K562 (cell line): ENCODE results near the gene DHCR7. TPM values are rescaled to one million over a fixed set of nuclear protein-coding genes. Genes with fewer than 3 reads are reported as not detected.

ENCODE experiments used
- ATAC-seq: fragments of 200-7000 bp; cut with Tn5 transposase; 3 replicates; pipeline ENCODE4 v1.9.1; 2020; ENCODE audit warnings: moderate library complexity
- BruUV-seq: library from RNA; stranded (reverse); fragments of 400-500 nt; replicated peaks from 2 replicates; lab custom pipeline; 2021; lab: Mats Ljungman, UMichigan
- CTCF ChIA-PET: fragments of 300-600 bp; formaldehyde crosslinking; extraction: SDS; loops from one replicate; lab custom pipeline; 2021; ENCODE audit warnings: low intra/inter-chr PET ratio; lab: Yijun Ruan, JAX
- POLR2A ChIA-PET: fragments of 300-600, 350-650 bp; sonication (Branson Sonifier 250); formaldehyde crosslinking; extraction: SDS; loops from one replicate; lab custom pipeline; 2021; ENCODE audit warnings: antibody characterized with exemption, inconsistent platforms; lab: Yijun Ruan, JAX
- DNase-seq, 4 experiments: peaks; one replicate each; pipeline versions ENCODE4 v3.0.0 to v3.0.0-alpha.2; 2011 to 2018; ENCODE audit warnings: low spot score in 3 of 4, mixed read lengths in 3 of 4; ENCODE audit errors: extremely low read depth in 1 of 4
- FAIRE-seq: peaks from 2 replicates; lab custom pipeline; 2011; peaks lifted over from hg19 to GRCh38; lab: Jason Lieb, UNC
- H2AFZ ChIP-seq: 2 replicates; pipeline ENCODE4 v1.6.0; 2011; ENCODE audit warnings: low read depth, low read length, control low read depth, inconsistent platforms
- H3K27ac ChIP-seq: fragments of 200-600 bp; 3 replicates; pipeline ENCODE4 v1.8.0; 2011; ENCODE audit warnings: low read depth, mild to moderate bottlenecking, control low read depth, inconsistent platforms, low read length, moderate library complexity, mixed read lengths; ENCODE audit errors: extremely low read depth
- H3K27me3 ChIP-seq, 2 experiments: fragments of 300-600 bp in 1 of 2; 2 replicates in 1 of 2; 3 replicates in 1 of 2; pipeline versions ENCODE4 v1.6.0 to v1.8.0; 2011; ENCODE audit warnings: inconsistent platforms in 2 of 2, low read length in 2 of 2, mild to moderate bottlenecking in 1 of 2, mixed read lengths in 1 of 2, moderate library complexity in 1 of 2; ENCODE audit not compliant: control insufficient read depth in 2 of 2, insufficient read depth in 2 of 2
- H3K36me3 ChIP-seq: fragments of 300-600 bp; 3 replicates; pipeline ENCODE4 v1.8.0; 2011; ENCODE audit warnings: mild to moderate bottlenecking, low read length, inconsistent platforms; ENCODE audit not compliant: control insufficient read depth, insufficient read depth
- H3K4me1 ChIP-seq, 2 experiments: fragments of 200-600 bp in 1 of 2; replicated peaks in 1 of 2; 2 replicates in 1 of 2; 3 replicates in 1 of 2; pipeline versions ENCODE4 v1.5.1 to v1.8.0; 2011; ENCODE audit warnings: inconsistent platforms in 2 of 2, low read length in 2 of 2, mild to moderate bottlenecking in 1 of 2, mixed read lengths in 1 of 2, moderate library complexity in 1 of 2; ENCODE audit not compliant: control insufficient read depth in 2 of 2, insufficient read depth in 2 of 2
- H3K4me2 ChIP-seq: 2 replicates; pipeline ENCODE4 v1.6.1; 2011; ENCODE audit warnings: low read length, control low read depth, inconsistent platforms, mixed read lengths; ENCODE audit not compliant: insufficient read depth
- H3K4me3 ChIP-seq: fragments of 200-600 bp; sonication (generic), shearing (Covaris generic); 2 replicates; pipeline ENCODE4 v1.5.1; 2016; ENCODE audit warnings: control low read depth, inconsistent platforms
- H3K79me2 ChIP-seq: fragments of 200-600 bp; 3 replicates; pipeline ENCODE4 v1.8.0; 2011; ENCODE audit warnings: low read length, inconsistent platforms; ENCODE audit not compliant: control insufficient read depth, insufficient read depth
- H3K9ac ChIP-seq, 2 experiments: 2 replicates each; pipeline versions ENCODE4 v1.6.0 to v1.6.1; 2011; ENCODE audit warnings: low read depth in 2 of 2, low read length in 2 of 2, control low read depth in 1 of 2, inconsistent platforms in 1 of 2, mild to moderate bottlenecking in 1 of 2, mixed read lengths in 1 of 2; ENCODE audit not compliant: insufficient read depth in 1 of 2
- H3K9me1 ChIP-seq: one replicate; pipeline ENCODE4 v1.6.0; 2011; ENCODE audit warnings: inconsistent platforms, mild to moderate bottlenecking, low read length, moderate library complexity; ENCODE audit not compliant: control insufficient read depth, insufficient read depth
- H3K9me3 ChIP-seq: replicated peaks from 2 replicates; pipeline ENCODE4 v1.5.1; 2011; ENCODE audit warnings: low read depth, low read length, inconsistent platforms; ENCODE audit not compliant: control insufficient read depth, insufficient read depth
- H4K20me1 ChIP-seq: replicated peaks from 2 replicates; pipeline ENCODE4 v1.6.1; 2011; ENCODE audit warnings: low read length, inconsistent platforms, mixed read lengths; ENCODE audit not compliant: control insufficient read depth, insufficient read depth
- ETV6 ChIP-seq, 3 experiments: fragments of 150-350 bp in 1 of 3; sonication (generic) in 1 of 3; formaldehyde crosslinking in 1 of 3; IDR thresholded peaks; 2 replicates each; pipeline versions ENCODE4 v1.6.1 to v1.8.0; 2014 to 2022; ENCODE audit warnings: borderline replicate concordance in 2 of 3, low read depth in 2 of 3, antibody characterized with exemption in 1 of 3, low read length in 1 of 3, mild to moderate bottlenecking in 1 of 3, missing genetic modification reagents in 1 of 3
- HMG20B ChIP-seq: fragments of 250-450 bp; sonication (Bioruptor Pico); IDR thresholded peaks from 2 replicates; pipeline ENCODE4 v1.5.0; 2021; ENCODE audit warnings: mild to moderate bottlenecking
- SRF ChIP-seq, 2 experiments: fragments of 250-450, 450-650 bp in 1 of 2; sonication (Bioruptor Pico) in 1 of 2; sonication (generic) in 1 of 2; formaldehyde crosslinking; IDR thresholded peaks; 2 replicates each; pipeline versions ENCODE4 v1.5.0 to v1.5.1; 2020 to 2022; ENCODE audit warnings: mild to moderate bottlenecking in 1 of 2, missing genetic modification reagents in 1 of 2
- WGBS: fragments of 100-300 bp; shearing (Covaris generic); methylation state at CpG from one replicate; pipeline ENCODE4 v1.1.6; 2016; ENCODE audit warnings: low coverage, mixed read lengths; ENCODE audit not compliant: insufficient coverage; ENCODE audit errors: missing lambda C conversion rate; 5-methylcytosine and 5-hydroxymethylcytosine counted together
- in situ Hi-C: fragments of 300-500 bp; cut with MboI; formaldehyde crosslinking; loops from 4 replicates; pipeline ENCODE4 v1.15.0; 2018; ENCODE audit warnings: inconsistent platforms, mixed read lengths
- intact Hi-C: fragments of 100-400 bp; cut with micrococcal nuclease; formaldehyde crosslinking; loops from 2 replicates; pipeline ENCODE4 v1.14.2; 2022
- polyA plus RNA-seq, 8 experiments: library from polyadenylated mRNA; depleted of rRNA in 4 of 8; stranded (reverse) in 5 of 8; unstranded in 3 of 8; fragments of >200 nt; fragmentation: Nextera tagmentation in 2 of 8; fragmentation: Illumina TruSeq in 1 of 8; extraction: Ambion mirVana in 2 of 8; extraction: Trizol in 1 of 8; gene quantifications; 2 replicates each; pipeline versions ENCODE4 v1.2.1 to v1.2.3, GENCODE V29; 2011 to 2014; ENCODE audit warnings: inconsistent platforms in 1 of 8, missing spikeins in 1 of 8
- total RNA-seq, 7 experiments: library from RNA; depleted of rRNA in 6 of 7; stranded (reverse); fragments of >200 nt in 6 of 7; fragmentation: Illumina TruSeq in 2 of 7; extraction: Trizol in 2 of 7; gene quantifications; 2 replicates each; pipeline versions ENCODE4 v1.2.1 to v1.2.3, GENCODE V29; 2011 to 2021; ENCODE audit warnings: low replicate concordance in 1 of 7
- TF ChIP-seq, protein P1 (sequence below), 2 experiments: IDR thresholded peaks; 2 replicates each; pipeline ENCODE4 v1.6.1; 2012; ENCODE audit warnings: improper control_type of control experiment in 2 of 2, low read depth in 2 of 2, low read length in 2 of 2, borderline replicate concordance in 1 of 2
- TF ChIP-seq, protein P2 (sequence below): fragments of 450-650 bp; IDR thresholded peaks from 2 replicates; pipeline ENCODE4 v1.6.1; 2016; ENCODE audit warnings: antibody characterized with exemption
- TF ChIP-seq, protein P3 (sequence below): fragments of 250-450 bp; sonication (Bioruptor Pico); IDR thresholded peaks from 2 replicates; pipeline ENCODE4 v1.4.0; 2020
- TF ChIP-seq, protein P4 (sequence below): sonication (generic); formaldehyde crosslinking; IDR thresholded peaks from 2 replicates; pipeline ENCODE4 v1.8.0; 2022; ENCODE audit warnings: mild to moderate bottlenecking, missing genetic modification reagents, borderline replicate concordance
- TF ChIP-seq, protein P5 (sequence below), 2 experiments: IDR thresholded peaks; 2 replicates each; pipeline ENCODE4 v1.6.1; 2011; ENCODE audit warnings: borderline replicate concordance in 1 of 2, control low read depth in 1 of 2, low read depth in 1 of 2, low read length in 1 of 2, mild to moderate bottlenecking in 1 of 2, mixed read lengths in 1 of 2, moderate library complexity in 1 of 2; ENCODE audit not compliant: insufficient read depth in 1 of 2, insufficient read length in 1 of 2, poor library complexity in 1 of 2, severe bottlenecking in 1 of 2; ENCODE audit errors: extremely low read depth in 1 of 2

DHCR7 gene
- total and polyA plus RNA-seq, 9 of the 15 experiments (the other 6 are each of a cell fraction or from before 2014, with no cell fraction given) = 8.4 to 192 (median 82.4) TPM

DNA sequence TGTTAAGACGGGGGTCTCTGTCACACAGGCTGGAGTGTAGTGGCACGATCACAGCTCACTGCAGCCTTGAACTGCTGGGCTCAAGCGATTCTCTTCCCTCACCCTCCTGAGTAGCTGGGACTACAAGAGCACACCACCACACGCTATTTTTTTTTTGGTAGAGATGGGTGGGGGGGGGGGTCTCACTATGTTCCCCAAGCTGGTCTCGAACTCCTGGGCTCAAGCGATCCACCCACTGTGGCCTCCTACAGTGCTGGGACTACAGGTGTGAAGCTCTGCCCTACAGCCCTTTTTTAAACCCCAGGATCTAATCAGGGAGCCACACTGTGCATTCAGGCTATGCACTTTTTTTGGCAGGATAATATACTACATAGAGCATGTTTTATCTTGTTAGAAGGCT is 1.4 kb upstream of the DHCR7 start (continued):
- TF ChIP-seq, protein P1, sequence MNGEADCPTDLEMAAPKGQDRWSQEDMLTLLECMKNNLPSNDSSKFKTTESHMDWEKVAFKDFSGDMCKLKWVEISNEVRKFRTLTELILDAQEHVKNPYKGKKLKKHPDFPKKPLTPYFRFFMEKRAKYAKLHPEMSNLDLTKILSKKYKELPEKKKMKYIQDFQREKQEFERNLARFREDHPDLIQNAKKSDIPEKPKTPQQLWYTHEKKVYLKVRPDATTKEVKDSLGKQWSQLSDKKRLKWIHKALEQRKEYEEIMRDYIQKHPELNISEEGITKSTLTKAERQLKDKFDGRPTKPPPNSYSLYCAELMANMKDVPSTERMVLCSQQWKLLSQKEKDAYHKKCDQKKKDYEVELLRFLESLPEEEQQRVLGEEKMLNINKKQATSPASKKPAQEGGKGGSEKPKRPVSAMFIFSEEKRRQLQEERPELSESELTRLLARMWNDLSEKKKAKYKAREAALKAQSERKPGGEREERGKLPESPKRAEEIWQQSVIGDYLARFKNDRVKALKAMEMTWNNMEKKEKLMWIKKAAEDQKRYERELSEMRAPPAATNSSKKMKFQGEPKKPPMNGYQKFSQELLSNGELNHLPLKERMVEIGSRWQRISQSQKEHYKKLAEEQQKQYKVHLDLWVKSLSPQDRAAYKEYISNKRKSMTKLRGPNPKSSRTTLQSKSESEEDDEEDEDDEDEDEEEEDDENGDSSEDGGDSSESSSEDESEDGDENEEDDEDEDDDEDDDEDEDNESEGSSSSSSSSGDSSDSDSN (IDR thresholded peaks at IDR 0.05; ENCODE audit: borderline replicate concordance in 1 of 2, low read depth in 2 of 2, low read length in 2 of 2) = 0 out of 4 replicates have a peak, but pooled peaks of 1 of the 2 experiments have one; percentile 12

DNA sequence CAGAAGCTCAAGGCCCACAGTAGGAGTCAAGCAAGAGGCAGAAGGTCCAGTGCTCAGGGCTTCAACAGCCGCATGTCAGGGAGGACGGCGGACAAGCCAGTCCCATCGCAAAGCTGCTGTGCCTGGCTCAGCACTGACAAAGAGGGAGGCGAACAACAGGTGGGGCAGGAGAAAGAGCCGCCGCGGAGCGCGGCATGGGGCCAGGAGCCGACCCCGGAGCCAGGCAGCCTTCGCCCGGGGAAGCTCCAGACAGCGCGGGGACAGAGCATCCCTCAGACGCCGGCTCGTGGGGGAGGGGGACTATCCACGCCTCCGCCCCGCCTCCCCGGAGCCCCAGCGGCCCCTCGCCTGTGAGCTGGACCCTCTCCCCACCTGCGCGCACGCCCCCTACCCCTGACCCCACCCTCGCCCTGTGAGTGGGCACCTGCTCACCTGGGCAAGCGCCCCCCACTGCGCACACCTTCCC is 369 bp downstream of the DHCR7 start:
- FAIRE-seq = peak; percentile 49
- Histone ChIP-seq H3K4me1 (peaks cover 12 to 34% of the 10 kb centered on the region in 2 experiments; a peak in 4 of 5 replicates), H3K9me1 (peaks cover 3% of the 10 kb centered on the region), H3K4me3 (peak overlapping the region; percentile 67), H2AFZ (no peak overlapping the region; the same call in 1 of the 2 replicates), H3K36me3 (peaks cover 51% of the 10 kb centered on the region), H3K4me2 (peak overlapping the region; percentile 95), H4K20me1 (no peaks in the 10 kb centered on the region; the same call in 1 of the 2 replicates), H3K9me3 (0 out of 2 replicates have a peak, but pooled peaks cover 3% of the 10 kb centered on the region), H3K9ac (peak overlapping the region; percentile 60 to 96), H3K27ac (peak overlapping the region; percentile 79), H3K27me3 (no peaks in the 10 kb centered on the region), H3K79me2 (peaks cover 71% of the 10 kb centered on the region)
- in situ Hi-C loops = no loop called here
- POLR2A ChIA-PET = interaction anchor here (2.3 to 3.2 kb wide), 2 partner anchors 10 to 14 kb away, joined by 12 to 26 read pairs; no protein-coding TSS in a partner anchor
- intact Hi-C loops = loop anchor here (10.0 kb wide), 1 partner anchor 87 kb away; the partner anchor contains the start of gene KRTAP5-8
- peak; percentile 59 for ATAC-seq
- CTCF ChIA-PET = no interaction called here
- DNase-seq = peak; percentile 39 to 85 (median 66)
- 3% methylated on average over 8 of the region's 31 CpGs for WGBS
- no TSS peak for BruUV-seq
- TF ChIP-seq, protein P2, sequence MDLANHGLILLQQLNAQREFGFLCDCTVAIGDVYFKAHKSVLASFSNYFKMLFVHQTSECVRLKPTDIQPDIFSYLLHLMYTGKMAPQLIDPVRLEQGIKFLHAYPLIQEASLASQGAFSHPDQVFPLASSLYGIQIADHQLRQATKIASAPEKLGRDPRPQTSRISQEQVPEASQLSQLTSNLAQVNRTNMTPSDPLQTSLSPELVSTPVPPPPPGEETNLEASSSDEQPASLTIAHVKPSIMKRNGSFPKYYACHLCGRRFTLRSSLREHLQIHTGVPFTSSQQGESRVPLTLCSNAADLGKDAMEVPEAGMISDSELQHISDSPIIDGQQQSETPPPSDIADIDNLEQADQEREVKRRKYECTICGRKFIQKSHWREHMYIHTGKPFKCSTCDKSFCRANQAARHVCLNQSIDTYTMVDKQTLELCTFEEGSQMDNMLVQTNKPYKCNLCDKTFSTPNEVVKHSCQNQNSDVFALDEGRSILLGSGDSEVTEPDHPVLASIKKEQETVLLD = no peak
- TF ChIP-seq SRF (CRISPR knock-in tag; IDR thresholded peaks at IDR 0.05) (no peak), HMG20B (CRISPR knock-in tag) (no peak), ETV6 (IDR thresholded peaks at IDR 0.05; ENCODE audit: borderline replicate concordance in 1 of 2, low read depth in 2 of 2, low read length in 1 of 2) (no peak), ETV6 (CRISPR knock-in tag; IDR thresholded peaks at IDR 0.05; ENCODE audit: borderline replicate concordance) (no peak)
- TF ChIP-seq, protein P3, sequence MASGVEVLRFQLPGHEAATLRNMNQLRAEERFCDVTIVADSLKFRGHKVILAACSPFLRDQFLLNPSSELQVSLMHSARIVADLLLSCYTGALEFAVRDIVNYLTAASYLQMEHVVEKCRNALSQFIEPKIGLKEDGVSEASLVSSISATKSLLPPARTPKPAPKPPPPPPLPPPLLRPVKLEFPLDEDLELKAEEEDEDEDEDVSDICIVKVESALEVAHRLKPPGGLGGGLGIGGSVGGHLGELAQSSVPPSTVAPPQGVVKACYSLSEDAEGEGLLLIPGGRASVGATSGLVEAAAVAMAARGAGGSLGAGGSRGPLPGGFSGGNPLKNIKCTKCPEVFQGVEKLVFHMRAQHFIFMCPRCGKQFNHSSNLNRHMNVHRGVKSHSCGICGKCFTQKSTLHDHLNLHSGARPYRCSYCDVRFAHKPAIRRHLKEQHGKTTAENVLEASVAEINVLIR (CRISPR knock-in tag) = no peak
- TF ChIP-seq, protein P4, sequence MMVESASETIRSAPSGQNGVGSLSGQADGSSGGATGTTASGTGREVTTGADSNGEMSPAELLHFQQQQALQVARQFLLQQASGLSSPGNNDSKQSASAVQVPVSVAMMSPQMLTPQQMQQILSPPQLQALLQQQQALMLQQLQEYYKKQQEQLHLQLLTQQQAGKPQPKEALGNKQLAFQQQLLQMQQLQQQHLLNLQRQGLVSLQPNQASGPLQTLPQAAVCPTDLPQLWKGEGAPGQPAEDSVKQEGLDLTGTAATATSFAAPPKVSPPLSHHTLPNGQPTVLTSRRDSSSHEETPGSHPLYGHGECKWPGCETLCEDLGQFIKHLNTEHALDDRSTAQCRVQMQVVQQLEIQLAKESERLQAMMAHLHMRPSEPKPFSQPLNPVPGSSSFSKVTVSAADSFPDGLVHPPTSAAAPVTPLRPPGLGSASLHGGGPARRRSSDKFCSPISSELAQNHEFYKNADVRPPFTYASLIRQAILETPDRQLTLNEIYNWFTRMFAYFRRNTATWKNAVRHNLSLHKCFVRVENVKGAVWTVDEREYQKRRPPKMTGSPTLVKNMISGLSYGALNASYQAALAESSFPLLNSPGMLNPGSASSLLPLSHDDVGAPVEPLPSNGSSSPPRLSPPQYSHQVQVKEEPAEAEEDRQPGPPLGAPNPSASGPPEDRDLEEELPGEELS (CRISPR knock-in tag) = 0 out of 2 replicates have a peak, but pooled peaks have one; percentile 17
- TF ChIP-seq, protein P5, sequence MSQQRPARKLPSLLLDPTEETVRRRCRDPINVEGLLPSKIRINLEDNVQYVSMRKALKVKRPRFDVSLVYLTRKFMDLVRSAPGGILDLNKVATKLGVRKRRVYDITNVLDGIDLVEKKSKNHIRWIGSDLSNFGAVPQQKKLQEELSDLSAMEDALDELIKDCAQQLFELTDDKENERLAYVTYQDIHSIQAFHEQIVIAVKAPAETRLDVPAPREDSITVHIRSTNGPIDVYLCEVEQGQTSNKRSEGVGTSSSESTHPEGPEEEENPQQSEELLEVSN (IDR thresholded peaks at IDR 0.05; ENCODE audit: borderline replicate concordance in 1 of 2, extremely low read depth in 1 of 2, insufficient read depth in 1 of 2, insufficient read length in 1 of 2, low read depth in 1 of 2, low read length in 1 of 2, poor library complexity in 1 of 2, severe bottlenecking in 1 of 2) = peak in 1 of 2 experiments; percentile 2
